Upper lobe of right lung (tissue), 1 donor: ENCODE data around the gene RNF31. TPM values are rescaled to one million over a fixed set of nuclear protein-coding genes. Genes with fewer than 3 reads are reported as not detected.

ENCODE experiments used
- ATAC-seq: fragments of 200-7000 bp; cut with Tn5 transposase; one replicate; pipeline ENCODE4 v1.9.1; 2020; ENCODE audit warnings: mild to moderate bottlenecking, moderate library complexity
- DNase-seq: peaks from one replicate; pipeline ENCODE4 v3.0.0-alpha.2; 2020
- H3K27ac ChIP-seq: fragments of 200-600 bp; one replicate; pipeline ENCODE4 v1.8.0; 2022
- H3K27me3 ChIP-seq: fragments of 200-600 bp; one replicate; pipeline ENCODE4 v1.8.0; 2022; ENCODE audit warnings: mild to moderate bottlenecking
- H3K36me3 ChIP-seq: fragments of 200-600 bp; one replicate; pipeline ENCODE4 v1.8.0; 2022
- H3K4me1 ChIP-seq: fragments of 200-600 bp; one replicate; pipeline ENCODE4 v1.8.0; 2022
- H3K4me3 ChIP-seq: fragments of 200-600 bp; one replicate; pipeline ENCODE4 v1.8.0; 2022; ENCODE audit warnings: mild to moderate bottlenecking
- H3K9me3 ChIP-seq: fragments of 200-600 bp; one replicate; pipeline ENCODE4 v1.8.0; 2022
- CTCF ChIP-seq: fragments of 200-600 bp; IDR thresholded peaks from one replicate; pipeline ENCODE4 v1.8.0; 2022; ENCODE audit warnings: antibody characterized with exemption
- intact Hi-C: fragments of 100-400 bp; cut with DNase I; formaldehyde crosslinking; loops from one replicate; pipeline ENCODE4 v1.11.0; 2022
- microRNA-seq: library from miRNA; unstranded; fragments of <30 nt; microRNA quantifications from one replicate; pipeline ENCODE4 v1.2.0, GENCODE V29; 2020; ENCODE audit warnings: borderline microRNAs expressed
- total RNA-seq: library from RNA; stranded (reverse); fragmentation: NEBNext Ultra II Directional; extraction: Animal tissue kit (Norgen Biotek cat#: 25700); gene quantifications from one replicate; pipeline ENCODE4 v1.2.1, GENCODE V29; 2021
- donor health status: DM: no; HTN: yes; CAD: no; lungs with severe emphysema.

The RNF31 gene
- total RNA-seq, 1 donor from 2014 or later: 52.3 TPM

GRCh38 chr14:24207625-24208024, 60.3 kb downstream of the RNF31 start:
- Histone ChIP-seq H3K4me3 (no peak overlapping the region), H3K36me3 (peaks cover 61% of the 10 kb centered on the region), H3K27me3 (no peaks in the 10 kb centered on the region), H3K9me3 (no peaks in the 10 kb centered on the region), H3K4me1 (peaks cover 6% of the 10 kb centered on the region), H3K27ac (no peak overlapping the region)
- ATAC-seq (no peak), DNase-seq (no peak)
- TF ChIP-seq CTCF: no peak
- intact Hi-C loops: no loop called here

Small RNAs within 50 kb of the gene (microRNA-seq; reads per million reads assigned to microRNA genes)
- gene MIR7703: not detected

Other genes with a start within 250 kb of the RNF31 start
- gene DHRS4, start 193.7 kb upstream of the RNF31 start, total RNA-seq: 25.8 TPM
- gene DHRS4L2, start 158.6 kb upstream of the RNF31 start, total RNA-seq: 16.3 TPM
- 0.96 TPM for gene CARMIL3, start 95.5 kb upstream of the RNF31 start, total RNA-seq
- gene CPNE6, start 75.9 kb upstream of the RNF31 start, total RNA-seq: not detected
- 39.9 TPM for gene PCK2, start 53.2 kb upstream of the RNF31 start, total RNA-seq
- 57.8 TPM for gene DCAF11, start 32.7 kb upstream of the RNF31 start, total RNA-seq
- gene NRL, start 32.5 kb upstream of the RNF31 start, total RNA-seq: 2.8 TPM
- gene FITM1, start 16.8 kb upstream of the RNF31 start, total RNA-seq: 1.1 TPM
- gene PSME1, start 11.3 kb upstream of the RNF31 start, total RNA-seq: 171 TPM
- gene EMC9, start 5.9 kb upstream of the RNF31 start, total RNA-seq: 10.5 TPM
- 138 TPM for gene PSME2, start 888 bp upstream of the RNF31 start, total RNA-seq
- 123 TPM for gene IRF9, start 13.8 kb downstream of the RNF31 start, total RNA-seq
- 18.5 TPM for gene REC8, start 24.6 kb downstream of the RNF31 start, total RNA-seq
- 25.1 TPM for gene IPO4, start 41.3 kb downstream of the RNF31 start, total RNA-seq
- 52.0 TPM for gene TM9SF1, start 47.9 kb downstream of the RNF31 start, total RNA-seq
- not detected for gene TSSK4, start 58.2 kb downstream of the RNF31 start, total RNA-seq
- 48.0 TPM for gene CHMP4A, start 66.0 kb downstream of the RNF31 start, total RNA-seq
- gene MDP1, start 68.6 kb downstream of the RNF31 start, total RNA-seq: 17.8 TPM
- 142 TPM for gene NEDD8, start 84.9 kb downstream of the RNF31 start, total RNA-seq
- 73.2 TPM for gene GMPR2, start 85.4 kb downstream of the RNF31 start, total RNA-seq
- gene TINF2, start 95.1 kb downstream of the RNF31 start, total RNA-seq: 92.3 TPM
- gene TGM1, start 115.7 kb downstream of the RNF31 start, total RNA-seq: 12.3 TPM
- 50.3 TPM for gene RABGGTA, start 124.1 kb downstream of the RNF31 start, total RNA-seq
- gene DHRS1, start 152.3 kb downstream of the RNF31 start, total RNA-seq: 28.0 TPM
- 21.4 TPM for gene NOP9, start 152.4 kb downstream of the RNF31 start, total RNA-seq
- gene CIDEB, start 160.5 kb downstream of the RNF31 start, total RNA-seq: 18.8 TPM
- 6.4 TPM for gene LTB4R2, start 162.6 kb downstream of the RNF31 start, total RNA-seq
- gene LTB4R, start 164.0 kb downstream of the RNF31 start, total RNA-seq: 9.8 TPM
- gene ADCY4, start 187.6 kb downstream of the RNF31 start, total RNA-seq: 54.5 TPM
- gene RIPK3, start 192.5 kb downstream of the RNF31 start, total RNA-seq: 23.4 TPM
- gene NFATC4, start 220.7 kb downstream of the RNF31 start, total RNA-seq: 42.5 TPM